HG03025 (cell line): ENCODE measurements around the gene ZNF805.
"Not testable (repeated sequence)": the region's sequence is repeated elsewhere in the genome, so short reads cannot be mapped to it uniquely, and the experiment has no call there.

Experiments used
- ATAC-seq: cut with Tn5 transposase; IDR thresholded peaks from one replicate; pipeline ENCODE4 v1.9.1; 2021; ENCODE audit warnings: mild to moderate bottlenecking, moderate library complexity; ENCODE audit not compliant: unreplicated experiment, low FRiP score

The ZNF805 gene

GRCh38 chr19:57263244-57263741 lies 22.9 kb downstream of the ZNF805 start:
- no peak for ATAC-seq

GRCh38 chr19:57267291-57267690 lies 26.9 kb downstream of the ZNF805 start:
- ATAC-seq: no peak

- ATAC-seq: no peak
Measured at GRCh38 chr19:57269515-57270250, 29.3 kb downstream of the ZNF805 start.

DNA sequence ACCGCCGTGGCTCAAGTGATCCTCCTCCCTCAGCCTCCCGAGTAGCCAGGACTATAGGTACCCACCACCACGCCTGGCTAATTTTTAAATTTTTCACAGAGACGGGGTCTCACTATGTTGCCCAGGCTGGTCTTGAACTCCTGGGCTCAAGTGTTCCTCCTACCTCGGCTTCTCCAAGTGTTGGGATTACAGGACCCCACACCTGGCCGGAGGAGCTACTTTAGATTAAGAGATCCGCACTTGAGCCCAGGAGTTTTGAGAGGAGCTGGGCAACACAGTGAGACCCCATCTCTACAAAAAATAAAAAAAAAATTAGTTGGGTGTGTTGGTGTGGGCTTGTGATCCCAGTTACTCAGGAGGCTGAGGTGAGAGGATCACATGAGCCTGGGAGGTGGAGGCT lies 30.8 kb downstream of the ZNF805 start:
- ATAC-seq: no peak

DNA sequence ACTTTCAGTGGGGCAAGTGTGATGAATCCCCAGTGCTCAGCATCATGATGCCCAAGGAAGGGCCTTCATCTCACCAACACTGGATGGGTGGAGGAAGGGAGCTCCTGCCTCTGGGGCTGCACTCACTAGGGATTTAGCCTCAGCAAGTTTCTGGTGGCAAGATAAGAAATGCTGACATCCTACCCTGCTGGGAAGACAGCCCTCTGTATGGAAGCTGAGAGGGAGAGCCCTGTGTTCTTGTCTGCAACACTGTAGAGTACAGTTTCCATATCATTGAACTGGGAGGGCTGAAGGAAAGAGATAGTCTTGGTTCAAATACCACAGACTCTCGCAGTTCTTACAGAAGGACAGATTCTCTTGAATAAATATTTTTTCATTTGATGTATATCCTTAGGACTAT lies 32.6 kb downstream of the ZNF805 start:
- ATAC-seq: no peak

- no peak for ATAC-seq
Measured at GRCh38 chr19:57276430-57276829, 36.0 kb downstream of the ZNF805 start.

DNA sequence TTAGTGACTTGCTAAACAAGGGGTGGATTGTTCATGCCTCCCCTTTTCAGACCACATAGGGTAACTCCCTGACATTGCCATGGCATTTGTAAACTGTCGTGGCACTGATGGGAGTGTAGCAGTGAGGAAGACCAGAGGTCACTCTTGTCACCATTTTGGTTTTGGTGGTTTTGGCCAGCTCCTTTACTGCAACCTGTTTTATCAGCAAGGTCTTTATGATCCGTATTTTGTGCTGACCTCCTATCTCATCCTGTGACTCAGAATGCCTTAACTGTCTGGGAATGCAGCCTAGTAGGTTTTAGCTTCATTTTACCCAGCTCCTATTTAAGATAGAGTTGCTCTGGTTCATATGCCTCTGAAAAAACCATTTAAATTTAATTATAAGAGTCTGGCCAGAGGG lies 38.0 kb downstream of the ZNF805 start:
- ATAC-seq: not testable (repeated sequence)

GRCh38 chr19:57279418-57280164 lies 39.2 kb downstream of the ZNF805 start:
- ATAC-seq: peak; percentile 70

GRCh38 chr19:57280165-57280961 lies 39.9 kb downstream of the ZNF805 start, which contains the start of gene ZNF460:
Gene ZNF460 (plus strand): TSS chr19:57280485. CDS start chr19:57280807, 322 bp downstream.
- ATAC-seq: peak; percentile 72

- no peak for ATAC-seq
Measured at GRCh38 chr19:57280962-57281400, 40.5 kb downstream of the ZNF805 start.

DNA sequence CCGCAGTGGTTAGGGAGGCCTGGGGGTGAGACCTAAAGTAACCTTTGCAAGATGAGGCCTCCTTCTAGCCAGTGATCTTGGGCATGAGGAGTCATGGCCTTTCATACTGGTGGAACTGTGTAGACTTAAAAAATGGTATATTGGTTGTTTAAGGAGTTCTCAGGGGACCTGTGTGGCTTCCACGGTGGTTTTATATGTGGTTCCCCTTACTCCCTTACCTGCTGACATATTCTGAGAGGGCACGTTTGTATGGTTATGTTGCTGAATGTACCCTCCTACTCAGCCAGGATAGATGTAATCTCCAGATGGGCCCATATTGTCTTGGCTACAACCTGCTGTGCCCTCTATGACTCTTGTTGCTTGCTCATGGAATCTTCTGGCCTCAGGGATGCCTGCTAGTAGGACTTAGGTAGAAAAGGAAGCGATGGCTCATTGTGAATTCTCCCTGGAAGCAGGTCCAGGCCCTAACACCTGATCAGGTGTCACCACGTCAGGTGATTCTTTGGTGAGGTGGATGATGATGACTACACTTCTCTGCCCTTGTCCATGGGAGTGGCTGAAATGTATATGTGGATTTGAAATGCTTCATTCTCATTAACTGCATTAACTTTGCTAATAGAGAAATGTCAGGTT lies 41.7 kb downstream of the ZNF805 start:
- ATAC-seq: no peak

DNA sequence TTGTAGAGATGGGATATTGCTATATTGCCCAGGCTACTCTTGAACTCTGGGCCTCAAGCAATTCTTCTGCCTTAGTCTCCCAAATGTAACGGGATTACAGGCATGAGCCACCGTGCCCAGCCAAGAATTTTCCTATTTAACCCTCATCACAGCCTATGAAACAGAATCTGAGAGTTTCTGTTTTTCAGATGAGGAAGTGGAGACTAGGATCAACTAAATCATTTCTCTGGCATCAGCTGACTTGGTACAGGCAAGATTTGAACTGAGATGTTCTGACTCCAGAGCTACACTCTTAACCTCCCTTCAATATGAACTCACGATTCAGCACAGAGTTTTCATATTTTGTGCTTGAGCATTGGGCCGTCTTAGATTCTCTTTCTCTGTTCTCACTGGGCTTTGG lies 47.9 kb downstream of the ZNF805 start:
- no peak for ATAC-seq

DNA sequence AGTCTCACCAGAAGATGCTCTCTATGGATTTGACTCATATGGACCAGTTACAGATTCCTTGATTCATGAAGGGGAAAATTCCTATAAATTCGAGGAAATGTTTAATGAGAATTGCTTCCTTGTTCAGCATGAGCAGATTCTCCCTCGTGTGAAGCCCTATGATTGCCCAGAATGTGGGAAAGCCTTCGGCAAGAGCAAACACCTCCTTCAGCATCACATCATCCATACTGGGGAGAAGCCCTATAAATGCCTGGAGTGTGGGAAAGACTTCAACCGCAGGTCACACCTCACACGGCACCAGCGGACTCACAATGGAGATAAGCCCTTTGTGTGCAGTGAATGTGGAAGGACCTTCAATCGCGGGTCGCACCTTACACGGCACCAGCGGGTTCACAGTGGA lies 50.5 kb downstream of the ZNF805 start:
- ATAC-seq: no peak

- no peak for ATAC-seq
Measured at GRCh38 chr19:57292547-57292946, 52.1 kb downstream of the ZNF805 start.

- no peak for ATAC-seq
Measured at GRCh38 chr19:57293719-57294118, 53.3 kb downstream of the ZNF805 start.

GRCh38 chr19:57302020-57302465 lies 61.6 kb downstream of the ZNF805 start:
- ATAC-seq: no peak

- ATAC-seq: no peak
Measured at GRCh38 chr19:57302727-57303401, 62.4 kb downstream of the ZNF805 start.
